ENCODE results near the gene LARGE2.
"Not testable (repeated sequence)": the region's sequence is repeated elsewhere in the genome, so short reads cannot be mapped to it uniquely, and the experiment has no call there.

The LARGE2 gene

GRCh38 chr11:45896422-45896984 lies 26.0 kb upstream of the LARGE2 start:
- DNase-seq = no peak

- DNase-seq = no peak
Measured at GRCh38 chr11:45897556-45897955, 24.9 kb upstream of the LARGE2 start.

GRCh38 chr11:45899086-45899447 lies 23.4 kb upstream of the LARGE2 start:
- DNase-seq = no peak

- peak; percentile 78 for DNase-seq
Measured at GRCh38 chr11:45899448-45900174, 22.8 kb upstream of the LARGE2 start.

- not testable (repeated sequence) for DNase-seq
Measured at GRCh38 chr11:45900175-45900800, 22.2 kb upstream of the LARGE2 start.

- no peak for DNase-seq
Measured at GRCh38 chr11:45900916-45901617, 21.4 kb upstream of the LARGE2 start.

GRCh38 chr11:45901626-45902025 lies 20.8 kb upstream of the LARGE2 start:
- peak; percentile 43 for DNase-seq

GRCh38 chr11:45902452-45903380 lies 19.7 kb upstream of the LARGE2 start:
- DNase-seq = no peak

- DNase-seq = no peak
Measured at GRCh38 chr11:45904309-45904915, 18.0 kb upstream of the LARGE2 start.

- no peak for DNase-seq
Measured at GRCh38 chr11:45905095-45905494, 17.4 kb upstream of the LARGE2 start.

GRCh38 chr11:45905576-45905975 lies 16.9 kb upstream of the LARGE2 start:
- not testable (repeated sequence) for DNase-seq

- no peak for DNase-seq
Measured at GRCh38 chr11:45906096-45906682, 16.3 kb upstream of the LARGE2 start.

- no peak for DNase-seq
Measured at GRCh38 chr11:45906965-45907611, 15.4 kb upstream of the LARGE2 start, which contains the start of gene FREY1. Gene FREY1, minus strand, starts transcription at chr11:45907271. Its CDS starts 26 bp downstream, at chr11:45907245.

- no peak for DNase-seq
Measured at GRCh38 chr11:45907911-45908370, 14.5 kb upstream of the LARGE2 start.

GRCh38 chr11:45909594-45910475 lies 12.6 kb upstream of the LARGE2 start:
- no peak for DNase-seq

- DNase-seq = no peak
Measured at GRCh38 chr11:45910623-45911022, 11.8 kb upstream of the LARGE2 start.

- DNase-seq = no peak
Measured at GRCh38 chr11:45913514-45913913, 8.9 kb upstream of the LARGE2 start.

- no peak for DNase-seq
Measured at GRCh38 chr11:45913942-45914635, 8.4 kb upstream of the LARGE2 start.

GRCh38 chr11:45915446-45915845 lies 7.0 kb upstream of the LARGE2 start:
- DNase-seq = no peak

All from hematopoietic multipotent progenitor cell treated with erythropoietin and hydrocortisone succinate and interleukin-3 and kit ligand, for 4 days (in vitro differentiated cells).